Measurements from ENCODE around the gene DCST2. TPM values are rescaled to one million over a fixed set of nuclear protein-coding genes. Genes with fewer than 3 reads are reported as not detected.

DCST2 gene
- total RNA-seq, 1 experiment from 2014 or later, result 0.90 TPM

- no peak for DNase-seq (ENCODE audit: low spot score)
These were observed 36.1 kb upstream of the DCST2 start for GRCh38 chr1:155069551-155070157.

- DNase-seq (ENCODE audit: low spot score), result peak; percentile 49
These were observed 35.0 kb upstream of the DCST2 start for GRCh38 chr1:155068599-155068998.

GRCh38 chr1:155066777-155067176 lies 33.2 kb upstream of the DCST2 start:
- DNase-seq (ENCODE audit: low spot score), result no peak

- no peak for DNase-seq (ENCODE audit: low spot score)
These were observed 31.4 kb upstream of the DCST2 start for GRCh38 chr1:155064832-155065429.

- peak; percentile 62 for DNase-seq (ENCODE audit: low spot score)
These were observed 30.7 kb upstream of the DCST2 start for GRCh38 chr1:155064111-155064831.

GRCh38 chr1:155063550-155064110 lies 30.0 kb upstream of the DCST2 start, which contains the start of gene EFNA4:
Gene EFNA4 (plus strand): TSS chr1:155063740. CDS start chr1:155063824, 84 bp downstream.
- peak; percentile 96 for DNase-seq (ENCODE audit: low spot score)

- no peak for DNase-seq (ENCODE audit: low spot score)
These were observed 29.3 kb upstream of the DCST2 start for GRCh38 chr1:155062702-155063411.

GRCh38 chr1:155062151-155062686 lies 28.6 kb upstream of the DCST2 start:
- no peak for DNase-seq (ENCODE audit: low spot score)

GRCh38 chr1:155061381-155062150 lies 28.0 kb upstream of the DCST2 start:
- peak; percentile 92 for DNase-seq (ENCODE audit: low spot score)

GRCh38 chr1:155060736-155061135 lies 27.2 kb upstream of the DCST2 start:
- DNase-seq (ENCODE audit: low spot score), result no peak

- DNase-seq (ENCODE audit: low spot score), result no peak
These were observed 24.2 kb upstream of the DCST2 start for GRCh38 chr1:155057788-155058211.

GRCh38 chr1:155057104-155057503 lies 23.5 kb upstream of the DCST2 start:
- no peak for DNase-seq (ENCODE audit: low spot score)

GRCh38 chr1:155053531-155054105 lies 20.0 kb upstream of the DCST2 start:
- DNase-seq (ENCODE audit: low spot score), result no peak

- peak; percentile 50 for DNase-seq (ENCODE audit: low spot score)
These were observed 19.1 kb upstream of the DCST2 start for GRCh38 chr1:155052439-155053395.

- peak; percentile 67 for DNase-seq (ENCODE audit: low spot score)
These were observed 18.3 kb upstream of the DCST2 start for GRCh38 chr1:155051777-155052398.

- DNase-seq (ENCODE audit: low spot score), result no peak
These were observed 17.8 kb upstream of the DCST2 start for GRCh38 chr1:155051342-155051776.

GRCh38 chr1:155050560-155051341 lies 17.2 kb upstream of the DCST2 start, which contains the start of gene ADAM15:
Gene ADAM15 (plus strand): TSS chr1:155051316. CDS start chr1:155051387, 71 bp downstream.
- DNase-seq (ENCODE audit: low spot score), result peak; percentile 85

Measured in A172 (cell line).